SU-DHL-6 (cell line): Measurements from ENCODE around the gene C22orf42.

Experiments used
- EZH2phosphoT487 ChIP-seq: fragments of 200-600 bp; sonication (generic), shearing (Covaris generic); conservative IDR thresholded peaks from 2 replicates; pipeline ENCODE4 v1.6.1; 2018; ENCODE audit warnings: mild to moderate bottlenecking, antibody characterized with exemption, low read length, moderate library complexity, mixed read lengths
- TF ChIP-seq, protein P1 (sequence below): fragments of 200-600 bp; sonication (generic); IDR thresholded peaks from one replicate; pipeline ENCODE4 v1.5.1; 2017; ENCODE audit warnings: antibody characterized with exemption, mild to moderate bottlenecking, low read length, moderate library complexity; ENCODE audit not compliant: insufficient read depth, poor library complexity, severe bottlenecking

DNA sequence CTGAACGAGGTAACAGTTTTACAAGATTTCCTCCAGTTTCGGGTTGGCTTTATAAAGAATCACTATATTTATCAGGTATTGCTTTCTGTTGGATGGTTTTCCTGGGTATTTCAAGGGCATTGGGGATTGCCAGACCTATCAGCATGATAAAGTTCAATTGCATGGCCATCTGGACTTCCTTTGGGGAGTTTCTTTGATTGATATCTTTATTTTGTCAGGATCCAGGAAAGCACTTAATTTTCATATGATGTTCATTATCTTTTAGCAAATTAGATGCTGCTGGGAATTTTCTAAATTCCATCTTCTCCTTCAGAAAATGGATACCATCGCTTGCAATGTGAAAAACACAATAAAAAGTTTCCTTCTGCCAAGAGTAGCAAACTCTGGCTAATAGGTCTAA lies 24.5 kb upstream of the C22orf42 start:
- TF ChIP-seq, protein P1, sequence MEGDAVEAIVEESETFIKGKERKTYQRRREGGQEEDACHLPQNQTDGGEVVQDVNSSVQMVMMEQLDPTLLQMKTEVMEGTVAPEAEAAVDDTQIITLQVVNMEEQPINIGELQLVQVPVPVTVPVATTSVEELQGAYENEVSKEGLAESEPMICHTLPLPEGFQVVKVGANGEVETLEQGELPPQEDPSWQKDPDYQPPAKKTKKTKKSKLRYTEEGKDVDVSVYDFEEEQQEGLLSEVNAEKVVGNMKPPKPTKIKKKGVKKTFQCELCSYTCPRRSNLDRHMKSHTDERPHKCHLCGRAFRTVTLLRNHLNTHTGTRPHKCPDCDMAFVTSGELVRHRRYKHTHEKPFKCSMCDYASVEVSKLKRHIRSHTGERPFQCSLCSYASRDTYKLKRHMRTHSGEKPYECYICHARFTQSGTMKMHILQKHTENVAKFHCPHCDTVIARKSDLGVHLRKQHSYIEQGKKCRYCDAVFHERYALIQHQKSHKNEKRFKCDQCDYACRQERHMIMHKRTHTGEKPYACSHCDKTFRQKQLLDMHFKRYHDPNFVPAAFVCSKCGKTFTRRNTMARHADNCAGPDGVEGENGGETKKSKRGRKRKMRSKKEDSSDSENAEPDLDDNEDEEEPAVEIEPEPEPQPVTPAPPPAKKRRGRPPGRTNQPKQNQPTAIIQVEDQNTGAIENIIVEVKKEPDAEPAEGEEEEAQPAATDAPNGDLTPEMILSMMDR = no peak
- TF ChIP-seq EZH2phosphoT487 = no peak
